ENCODE measurements around the gene CFAP45. TPM values are rescaled to one million over a fixed set of nuclear protein-coding genes. Genes with fewer than 3 reads are reported as not detected.

The CFAP45 gene
- total RNA-seq, 1 experiment from 2014 or later, result 3.9 TPM

DNA sequence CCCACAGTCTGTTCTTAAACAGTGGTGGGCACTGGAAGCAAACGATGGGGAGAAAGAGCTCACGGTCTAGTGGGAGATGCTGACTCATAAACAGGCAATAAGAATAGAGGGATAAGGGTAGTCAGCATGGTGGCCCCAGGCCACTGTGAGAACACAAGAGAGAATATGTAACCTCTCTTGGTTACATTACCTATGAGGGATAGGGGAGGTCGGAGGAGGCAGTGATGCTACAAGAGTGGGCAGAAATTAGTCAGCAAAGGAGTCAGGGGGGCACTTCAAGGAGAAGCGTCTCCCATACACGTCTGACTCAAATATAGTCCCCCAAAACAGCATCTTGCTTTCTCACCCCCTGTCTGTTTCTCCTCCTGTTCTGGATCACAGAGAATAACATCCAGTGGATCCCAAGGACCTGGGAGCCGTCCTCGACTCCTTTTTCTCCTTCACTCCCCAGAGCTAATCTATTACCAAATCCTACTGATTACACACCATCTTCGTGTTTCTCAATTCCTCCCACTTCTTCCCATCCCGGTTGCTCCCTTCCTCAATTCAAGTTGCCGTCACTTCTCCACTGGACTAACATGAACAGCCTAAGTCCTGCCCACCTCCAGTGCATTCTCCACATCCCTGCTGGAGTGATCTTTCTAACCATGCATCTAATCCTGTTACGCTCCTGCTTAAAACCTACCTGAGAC is 71.2 kb downstream of the CFAP45 start:
- no peak for DNase-seq (ENCODE audit: low read depth)

GRCh38 chr1:159828176-159828575 is 71.8 kb downstream of the CFAP45 start:
- DNase-seq (ENCODE audit: low read depth), result no peak

GRCh38 chr1:159827549-159827948 is 72.4 kb downstream of the CFAP45 start:
- DNase-seq (ENCODE audit: low read depth), result no peak

- no peak for DNase-seq (ENCODE audit: low read depth)
These were observed 72.9 kb downstream of the CFAP45 start for GRCh38 chr1:159827102-159827490.

DNA sequence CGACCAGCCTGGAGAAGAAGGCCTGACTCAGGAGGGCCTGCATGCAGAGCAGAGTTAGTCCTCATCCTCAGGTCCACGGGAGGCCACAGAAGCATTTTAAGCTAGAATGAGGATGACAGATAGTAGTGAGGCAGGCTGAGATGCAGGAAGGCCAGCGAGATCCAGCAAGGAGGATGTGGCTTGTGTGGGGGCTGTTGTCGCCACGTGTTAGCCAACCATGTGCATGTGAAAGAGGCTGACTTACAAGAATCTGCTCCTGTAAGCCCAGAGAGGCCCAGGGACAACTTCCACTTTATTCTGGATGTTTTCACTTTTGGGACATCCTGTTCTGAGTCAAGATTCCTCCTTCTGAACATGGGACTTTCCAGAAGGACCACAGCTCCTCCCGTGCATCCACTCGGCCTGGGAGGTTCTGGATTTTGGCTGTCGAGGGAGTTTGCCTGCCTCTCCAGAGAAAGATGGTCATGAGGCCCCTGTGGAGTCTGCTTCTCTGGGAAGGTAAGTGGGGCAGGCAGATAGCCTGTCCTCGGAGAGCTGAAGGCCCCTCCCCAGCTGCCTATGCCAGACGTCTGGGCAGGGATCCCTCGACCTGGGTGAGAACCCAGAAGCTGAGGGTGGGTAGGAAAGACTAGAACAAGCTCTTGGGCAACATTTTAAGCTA is 73.4 kb downstream of the CFAP45 start, which contains the start of gene SLAMF8:
SLAMF8 (plus strand) TSS at position 433 of the 661 bp plus-strand sequence; CDS start at position 459, 26 bp downstream.
- DNase-seq (ENCODE audit: low read depth), result peak; percentile 37

GRCh38 chr1:159825564-159825963 is 74.4 kb downstream of the CFAP45 start:
- no peak for DNase-seq (ENCODE audit: low read depth)

GRCh38 chr1:159823406-159823805 is 76.6 kb downstream of the CFAP45 start:
- DNase-seq (ENCODE audit: low read depth), result no peak

Small RNA genes within 50 kb of the gene (small RNA-seq; reads per million reads assigned to genes)
- gene MIR4259, result not detected
- 0.16 reads per million for gene RF00570

Other genes starting within 250 kb of the CFAP45 start
- not detected in 2 replicates for gene CRP, start 185.6 kb downstream of the CFAP45 start, total RNA-seq (2014; rRNA removed; shearing (Covaris generic))
- gene DUSP23, start 119.2 kb downstream of the CFAP45 start, total RNA-seq (2014; rRNA removed; shearing (Covaris generic)), result not detected in 2 replicates
- gene FCRL6, start 97.8 kb downstream of the CFAP45 start, total RNA-seq (2014; rRNA removed; shearing (Covaris generic)), result 0.33 and 1.5 TPM in 2 replicates
- 0.40 TPM in 1 of 2 replicates, not detected in the other for gene SLAMF8, start 73.3 kb downstream of the CFAP45 start, total RNA-seq (2014; rRNA removed; shearing (Covaris generic))
- gene VSIG8, start 37.5 kb downstream of the CFAP45 start, total RNA-seq (2014; rRNA removed; shearing (Covaris generic)), result 0.03 and 0.07 TPM in 2 replicates
- gene TAGLN2, start 25.3 kb upstream of the CFAP45 start, total RNA-seq (2014; rRNA removed; shearing (Covaris generic)), result 655 and 859 TPM in 2 replicates
- 0.80 and 1.2 TPM in 2 replicates for gene IGSF9, start 45.4 kb upstream of the CFAP45 start, total RNA-seq (2014; rRNA removed; shearing (Covaris generic))
- 10.7 and 15.9 TPM in 2 replicates for gene SLAMF9, start 54.1 kb upstream of the CFAP45 start, total RNA-seq (2014; rRNA removed; shearing (Covaris generic))
- gene PIGM, start 131.8 kb upstream of the CFAP45 start, total RNA-seq (2014; rRNA removed; shearing (Covaris generic)), result 4.9 and 5.8 TPM in 2 replicates
- not detected in 2 replicates for gene KCNJ10, start 170.0 kb upstream of the CFAP45 start, total RNA-seq (2014; rRNA removed; shearing (Covaris generic))
- not detected in 2 replicates for gene KCNJ9, start 181.4 kb upstream of the CFAP45 start, total RNA-seq (2014; rRNA removed; shearing (Covaris generic))
- 17.5 and 18.0 TPM in 2 replicates for gene IGSF8, start 198.5 kb upstream of the CFAP45 start, total RNA-seq (2014; rRNA removed; shearing (Covaris generic))
- not detected in 2 replicates for gene ATP1A2, start 215.6 kb upstream of the CFAP45 start, total RNA-seq (2014; rRNA removed; shearing (Covaris generic))

Data from HT1080 (cell line).